HCT116 (cell line): Measurements from ENCODE around the gene CHL1. TPM values are rescaled to one million over a fixed set of nuclear protein-coding genes. Genes with fewer than 3 reads are reported as not detected.

Experiments used
- ATAC-seq: fragments of 200-7000 bp; cut with Tn5 transposase; 2 replicates; pipeline ENCODE4 v1.9.1; 2020; ENCODE audit warnings: mild to moderate bottlenecking, moderate library complexity
- BruUV-seq: library from RNA; stranded (reverse); fragments of 400-500 nt; replicated peaks from 2 replicates; lab custom pipeline; 2021; lab: Mats Ljungman, UMichigan
- CTCF ChIA-PET: fragments of 300-600 bp; sonication (Branson Sonifier 250); formaldehyde crosslinking; loops from one replicate; lab custom pipeline; 2021; ENCODE audit warnings: antibody characterized with exemption; lab: Charles Lee
- POLR2A ChIA-PET: fragments of 300-600, 350-600 bp; sonication (Branson Sonifier 250); formaldehyde crosslinking; loops from one replicate; lab custom pipeline; 2021; ENCODE audit warnings: antibody characterized with exemption; lab: Charles Lee
- RAD21 ChIA-PET, 2 experiments: fragments of 300-600 bp; sonication (Branson Sonifier 250); formaldehyde crosslinking; loops; one replicate each; lab custom pipeline; 2023; ENCODE audit warnings: low total read pairs in 2 of 2; ENCODE audit not compliant: uncharacterized antibody in 2 of 2, unreplicated experiment in 2 of 2, low non-redundant PET in 1 of 2; lab: Charles Lee
- DNase-seq: peaks from one replicate; pipeline ENCODE4 v3.0.0-alpha.2; 2010; ENCODE audit warnings: low read depth, low spot score
- H2AFZ ChIP-seq: fragments of 200-600 bp; shearing (Covaris generic), sonication (generic); 2 replicates; pipeline ENCODE4 v1.6.1; 2017; ENCODE audit warnings: low read depth, mixed run types, mixed read lengths, antibody characterized with exemption, low read length; ENCODE audit not compliant: poor library complexity, severe bottlenecking
- H3K27ac ChIP-seq: 2 replicates; pipeline ENCODE4 v1.5.1; 2012; ENCODE audit warnings: low read depth, low read length
- H3K27me3 ChIP-seq: fragments of 200-600 bp; sonication (generic); 2 replicates; pipeline ENCODE4 v1.6.1; 2016; ENCODE audit warnings: mixed run types, low read length, mixed read lengths; ENCODE audit not compliant: insufficient read depth
- H3K36me3 ChIP-seq, 2 experiments: fragments of 200-500 bp in 1 of 2; fragments of 200-600 bp in 1 of 2; sonication (Bioruptor generic) in 1 of 2; sonication (generic) in 1 of 2; 2 replicates each; pipeline versions ENCODE4 v1.5.1 to v1.6.1; 2014 to 2016; ENCODE audit warnings: low read length in 2 of 2, inconsistent platforms in 1 of 2, mixed read lengths in 1 of 2, mixed run types in 1 of 2; ENCODE audit not compliant: insufficient read depth in 2 of 2, control insufficient read depth in 1 of 2
- H3K4me1 ChIP-seq, 2 experiments: fragments of 200-600 bp in 1 of 2; sonication (generic) in 1 of 2; 2 replicates each; pipeline versions ENCODE4 v1.5.1 to v1.6.1; 2012 to 2017; ENCODE audit warnings: low read length in 2 of 2, inconsistent platforms in 1 of 2, mild to moderate bottlenecking in 1 of 2, mixed read lengths in 1 of 2, mixed run types in 1 of 2, moderate library complexity in 1 of 2; ENCODE audit not compliant: insufficient read depth in 2 of 2, control insufficient read depth in 1 of 2
- H3K4me2 ChIP-seq: fragments of 200-600 bp; sonication (generic); 2 replicates; pipeline ENCODE4 v1.6.1; 2017; ENCODE audit warnings: mixed run types, low read length, mixed read lengths
- H3K4me3 ChIP-seq, 2 experiments: fragments of 200-600 bp in 1 of 2; sonication (generic) in 1 of 2; replicated peaks in 1 of 2; 2 replicates each; pipeline ENCODE4 v1.5.1; 2011 to 2016; ENCODE audit warnings: low read length in 2 of 2, control low read depth in 1 of 2, low read depth in 1 of 2, mild to moderate bottlenecking in 1 of 2, mixed read lengths in 1 of 2, mixed run types in 1 of 2
- H3K79me2 ChIP-seq: fragments of 200-600 bp; sonication (generic); 2 replicates; pipeline ENCODE4 v1.6.1; 2017; ENCODE audit warnings: mild to moderate bottlenecking, mixed run types, low read length, moderate library complexity, mixed read lengths; ENCODE audit not compliant: insufficient read depth
- H3K9ac ChIP-seq: fragments of 200-600 bp; sonication (generic); 2 replicates; pipeline ENCODE4 v1.6.1; 2016; ENCODE audit warnings: low read length, mixed read lengths
- H3K9me2 ChIP-seq: fragments of 200-600 bp; sonication (generic), shearing (Covaris generic); 2 replicates; pipeline ENCODE4 v1.6.1; 2017; ENCODE audit warnings: mixed run types, mild to moderate bottlenecking, moderate library complexity; ENCODE audit not compliant: insufficient read depth
- H3K9me3 ChIP-seq, 2 experiments: fragments of 200-500 bp in 1 of 2; fragments of 200-600 bp in 1 of 2; sonication (Bioruptor generic) in 1 of 2; sonication (generic) in 1 of 2; 2 replicates each; pipeline ENCODE4 v1.6.1; 2014 to 2017; ENCODE audit warnings: low read length in 2 of 2, mixed read lengths in 2 of 2, inconsistent platforms in 1 of 2, low read depth in 1 of 2, mild to moderate bottlenecking in 1 of 2, mixed run types in 1 of 2, moderate library complexity in 1 of 2; ENCODE audit not compliant: control insufficient read depth in 1 of 2, insufficient read depth in 1 of 2
- H4K20me1 ChIP-seq: fragments of 200-600 bp; sonication (generic), shearing (Covaris generic); 2 replicates; pipeline ENCODE4 v1.6.1; 2017; ENCODE audit warnings: mixed run types, mild to moderate bottlenecking, moderate library complexity; ENCODE audit not compliant: insufficient read depth
- CBX3 ChIP-seq: IDR thresholded peaks from 2 replicates; pipeline ENCODE4 v1.6.1; 2012; ENCODE audit warnings: low read depth
- CEBPB ChIP-seq: IDR thresholded peaks from 2 replicates; pipeline ENCODE4 v1.6.1; 2012; ENCODE audit warnings: low read depth
- EZH2 ChIP-seq: fragments of 200-600 bp; sonication (generic); IDR thresholded peaks from 2 replicates; pipeline ENCODE4 v1.6.1; 2017; ENCODE audit warnings: antibody characterized with exemption, mixed run types
- TCF7L2 ChIP-seq: IDR thresholded peaks from 2 replicates; pipeline ENCODE4 v1.7.0; 2011; ENCODE audit warnings: borderline replicate concordance, inconsistent platforms; ENCODE audit not compliant: insufficient read depth, insufficient read length; ENCODE audit errors: extremely low read depth
- ZNF274 ChIP-seq: fragments of 200-500 bp; sonication (Bioruptor generic); IDR thresholded peaks from 2 replicates; pipeline ENCODE4 v1.6.1; 2014; ENCODE audit warnings: mild to moderate bottlenecking, low read depth, low read length, inconsistent platforms
- intact Hi-C: fragments of 100-400 bp; cut with micrococcal nuclease; formaldehyde crosslinking; loops from 2 replicates; pipeline ENCODE4 v1.10.0; 2022
- total RNA-seq: library from RNA; stranded (reverse); gene quantifications from one replicate; pipeline ENCODE4 v1.2.1, GENCODE V29; 2021; ENCODE audit not compliant: unreplicated experiment
- TF ChIP-seq, protein P1 (sequence below): IDR thresholded peaks from 2 replicates; pipeline ENCODE4 v1.6.1; 2011; ENCODE audit warnings: mild to moderate bottlenecking, low read length, moderate library complexity; ENCODE audit not compliant: insufficient replicate concordance; ENCODE audit errors: extremely low read depth
- TF ChIP-seq, protein P2 (sequence below), 3 experiments: fragments of 200-600 bp in 1 of 3; sonication (generic) in 1 of 3; IDR thresholded peaks in 2 of 3; conservative IDR thresholded peaks in 1 of 3; 2 replicates each; pipeline ENCODE4 v1.5.1; 2012 to 2017; ENCODE audit warnings: low read depth in 2 of 3, low read length in 2 of 3, antibody characterized with exemption in 1 of 3, borderline replicate concordance in 1 of 3, control low read depth in 1 of 3, mild to moderate bottlenecking in 1 of 3, mixed read lengths in 1 of 3, mixed run types in 1 of 3, moderate library complexity in 1 of 3; ENCODE audit not compliant: insufficient read depth in 1 of 3
- TF ChIP-seq, protein P3 (sequence below): IDR thresholded peaks from 2 replicates; pipeline ENCODE4 v1.6.1; 2012

The CHL1 gene
- total RNA-seq, 1 experiment from 2014 or later = not detected

DNA sequence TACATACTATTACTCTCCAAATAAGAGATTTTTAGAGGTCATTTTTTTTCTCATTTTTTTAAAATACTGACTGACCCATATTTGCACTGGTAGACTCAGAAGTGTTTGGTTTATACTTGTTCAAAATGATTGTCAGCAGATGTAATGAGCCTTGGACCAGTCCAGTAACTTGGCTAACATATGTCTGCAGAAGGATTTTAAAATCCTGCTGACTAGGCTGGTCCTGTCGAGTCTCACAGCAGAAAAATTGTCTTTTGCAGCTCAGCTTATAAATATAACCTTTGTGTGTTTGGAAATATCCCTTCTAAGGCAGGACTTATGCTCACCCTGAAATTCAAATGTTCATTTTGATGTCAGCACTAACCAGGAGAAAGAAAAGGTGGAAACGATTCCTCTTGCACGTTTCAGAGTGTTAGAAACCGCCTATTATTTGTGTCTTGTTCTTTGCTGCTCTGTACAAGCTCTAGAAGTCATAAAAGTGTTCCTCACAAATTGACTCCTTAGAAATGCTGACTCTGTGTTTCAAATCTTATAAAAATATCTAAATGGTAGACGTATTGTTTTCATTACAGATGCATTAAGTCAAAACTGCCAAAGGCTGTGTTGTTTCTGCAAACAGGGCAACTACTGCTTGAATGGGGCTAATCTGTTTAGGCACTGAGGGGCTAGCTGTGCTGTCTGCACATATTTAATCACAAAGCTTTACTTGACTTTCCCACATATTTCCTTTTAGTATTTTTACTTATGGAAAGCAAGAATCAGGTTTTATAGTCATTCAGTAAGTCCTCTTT, 95.3 kb downstream of the CHL1 start:
- no peak overlapping the region for H3K9ac ChIP-seq
- intact Hi-C loops = no loop called here
- no TSS peak for BruUV-seq

More for the DNA sequence above, 95.3 kb downstream of the CHL1 start:
- TF ChIP-seq CEBPB = no peak
- TF ChIP-seq, protein P1, sequence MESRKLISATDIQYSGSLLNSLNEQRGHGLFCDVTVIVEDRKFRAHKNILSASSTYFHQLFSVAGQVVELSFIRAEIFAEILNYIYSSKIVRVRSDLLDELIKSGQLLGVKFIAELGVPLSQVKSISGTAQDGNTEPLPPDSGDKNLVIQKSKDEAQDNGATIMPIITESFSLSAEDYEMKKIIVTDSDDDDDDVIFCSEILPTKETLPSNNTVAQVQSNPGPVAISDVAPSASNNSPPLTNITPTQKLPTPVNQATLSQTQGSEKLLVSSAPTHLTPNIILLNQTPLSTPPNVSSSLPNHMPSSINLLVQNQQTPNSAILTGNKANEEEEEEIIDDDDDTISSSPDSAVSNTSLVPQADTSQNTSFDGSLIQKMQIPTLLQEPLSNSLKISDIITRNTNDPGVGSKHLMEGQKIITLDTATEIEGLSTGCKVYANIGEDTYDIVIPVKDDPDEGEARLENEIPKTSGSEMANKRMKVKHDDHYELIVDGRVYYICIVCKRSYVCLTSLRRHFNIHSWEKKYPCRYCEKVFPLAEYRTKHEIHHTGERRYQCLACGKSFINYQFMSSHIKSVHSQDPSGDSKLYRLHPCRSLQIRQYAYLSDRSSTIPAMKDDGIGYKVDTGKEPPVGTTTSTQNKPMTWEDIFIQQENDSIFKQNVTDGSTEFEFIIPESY = no peak
- TF ChIP-seq ZNF274 = no peak
- no peak for TF ChIP-seq EZH2
- TF ChIP-seq, protein P2, sequence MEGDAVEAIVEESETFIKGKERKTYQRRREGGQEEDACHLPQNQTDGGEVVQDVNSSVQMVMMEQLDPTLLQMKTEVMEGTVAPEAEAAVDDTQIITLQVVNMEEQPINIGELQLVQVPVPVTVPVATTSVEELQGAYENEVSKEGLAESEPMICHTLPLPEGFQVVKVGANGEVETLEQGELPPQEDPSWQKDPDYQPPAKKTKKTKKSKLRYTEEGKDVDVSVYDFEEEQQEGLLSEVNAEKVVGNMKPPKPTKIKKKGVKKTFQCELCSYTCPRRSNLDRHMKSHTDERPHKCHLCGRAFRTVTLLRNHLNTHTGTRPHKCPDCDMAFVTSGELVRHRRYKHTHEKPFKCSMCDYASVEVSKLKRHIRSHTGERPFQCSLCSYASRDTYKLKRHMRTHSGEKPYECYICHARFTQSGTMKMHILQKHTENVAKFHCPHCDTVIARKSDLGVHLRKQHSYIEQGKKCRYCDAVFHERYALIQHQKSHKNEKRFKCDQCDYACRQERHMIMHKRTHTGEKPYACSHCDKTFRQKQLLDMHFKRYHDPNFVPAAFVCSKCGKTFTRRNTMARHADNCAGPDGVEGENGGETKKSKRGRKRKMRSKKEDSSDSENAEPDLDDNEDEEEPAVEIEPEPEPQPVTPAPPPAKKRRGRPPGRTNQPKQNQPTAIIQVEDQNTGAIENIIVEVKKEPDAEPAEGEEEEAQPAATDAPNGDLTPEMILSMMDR (IDR thresholded peaks at IDR 0.05 in 2 of 3, conservative IDR thresholded peaks at IDR 0.05 in 1 of 3; ENCODE audit: borderline replicate concordance in 1 of 3, insufficient read depth in 1 of 3, low read depth in 2 of 3, low read length in 2 of 3) = no peak
- TF ChIP-seq CBX3 = no peak
- TF ChIP-seq, protein P3, sequence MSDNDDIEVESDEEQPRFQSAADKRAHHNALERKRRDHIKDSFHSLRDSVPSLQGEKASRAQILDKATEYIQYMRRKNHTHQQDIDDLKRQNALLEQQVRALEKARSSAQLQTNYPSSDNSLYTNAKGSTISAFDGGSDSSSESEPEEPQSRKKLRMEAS = no peak
- TF ChIP-seq TCF7L2 = no peak
- ChIA-PET POLR2A (no interaction called here), RAD21 (no interaction called here), CTCF (no interaction called here)
- no peaks in the 10 kb centered on the region for H3K36me3 ChIP-seq
- H3K9me3 ChIP-seq = peaks cover 12 to 13% of the 10 kb centered on the region in 2 experiments; a peak in 2 of 4 replicates
- no peaks in the 10 kb centered on the region for H3K4me1 ChIP-seq
- H3K27me3 ChIP-seq = no peaks in the 10 kb centered on the region
- H3K79me2 ChIP-seq = no peaks in the 10 kb centered on the region
- H3K4me2 ChIP-seq = no peak overlapping the region
- ATAC-seq (no peak), DNase-seq (no peak)
- no peaks in the 10 kb centered on the region for H3K9me2 ChIP-seq
- no peak overlapping the region for H2AFZ ChIP-seq
- H4K20me1 ChIP-seq = no peaks in the 10 kb centered on the region
- H3K4me3 ChIP-seq = no peak overlapping the region
- no peak overlapping the region for H3K27ac ChIP-seq
